ENCODE results near the gene GSAP. TPM values are rescaled to one million over a fixed set of nuclear protein-coding genes. Genes with fewer than 3 reads are reported as not detected.

GSAP gene
- total and polyA plus RNA-seq, 2 of the 4 experiments (the other 2 are of a cell fraction) = 1.6 to 1.8 TPM

GRCh38 chr7:77391230-77391629 is 24.9 kb downstream of the GSAP start:
- TF ChIP-seq FOS (IDR thresholded peaks at IDR 0.05; ENCODE audit: low read depth, low read length) = no peak
- no peak for TF ChIP-seq SMC3 (IDR thresholded peaks at IDR 0.05; ENCODE audit: low read depth, low read length)
- no peak for TF ChIP-seq ELK1 (IDR thresholded peaks at IDR 0.05; ENCODE audit: borderline replicate concordance, low read depth, low read length)
- Histone ChIP-seq H3K9me3 (ENCODE audit: control insufficient read depth, insufficient read depth, low read length) (no peaks in the 10 kb centered on the region), H3K27me3 (ENCODE audit: control insufficient read depth, insufficient read depth, low read length) (no peaks in the 10 kb centered on the region), H3K4me2 (ENCODE audit: low read depth, low read length) (no peak overlapping the region), H3K4me1 (ENCODE audit: control insufficient read depth, insufficient read depth, low read length) (peaks cover 4% of the 10 kb centered on the region; the same call in 1 of the 2 replicates), H3K27ac (ENCODE audit: insufficient read depth, low read length) (no peak overlapping the region), H3K4me3 (ENCODE audit: insufficient read depth, low read depth, low read length) (no peak overlapping the region), H2AFZ (replicated peaks; ENCODE audit: low read length, poor library complexity) (no peak overlapping the region), H2BK120ac (ENCODE audit: low read depth, low read length) (no peak overlapping the region), H2AK5ac (ENCODE audit: low read depth, low read length) (no peak overlapping the region), H2AK9ac (replicated peaks; ENCODE audit: low read depth, low read length, poor library complexity) (no peak overlapping the region), H3K23ac (ENCODE audit: low read depth, low read length) (no peak overlapping the region), H3K18ac (ENCODE audit: low read depth, low read length) (no peak overlapping the region), H4K5ac (ENCODE audit: low read depth, low read length) (no peak overlapping the region), H3K14ac (replicated peaks; ENCODE audit: low read depth, low read length) (no peak overlapping the region), H3K9ac (ENCODE audit: low read depth, low read length) (no peak overlapping the region), H3K9me1 (ENCODE audit: insufficient read depth, low read length) (peaks cover 3% of the 10 kb centered on the region; the same call in 1 of the 2 replicates), H4K91ac (ENCODE audit: insufficient read depth, low read depth, low read length) (no peak overlapping the region), H2BK15ac (ENCODE audit: low read depth, low read length) (no peak overlapping the region), H2BK5ac (ENCODE audit: low read depth, low read length, poor library complexity, severe bottlenecking) (no peak overlapping the region), H4K20me1 (ENCODE audit: insufficient read depth, low read length) (no peaks in the 10 kb centered on the region), H3K56ac (ENCODE audit: extremely low read depth, insufficient read depth, low read length) (no peak overlapping the region), H3K4ac (ENCODE audit: low read depth, low read length) (no peak overlapping the region), H4K8ac (ENCODE audit: low read depth in 2 of 2, low read length in 2 of 2) (no peak overlapping the region), H3K79me1 (ENCODE audit: low read depth in 1 of 2, low read length in 2 of 2) (no peaks in the 10 kb centered on the region), H3K36me3 (ENCODE audit: control insufficient read depth, insufficient read depth, low read length) (no peaks in the 10 kb centered on the region), H2BK20ac (ENCODE audit: low read depth, low read length) (no peak overlapping the region)
- WGBS, 2 experiments (ENCODE audit: extremely low coverage in 2 of 2, insufficient read length in 1 of 2) = 100% methylated on average over 1 of the region's 2 CpGs; no CpG with 5 or more reads in 1 of the 2 experiments
- CTCF ChIA-PET = no interaction called here
- dilution Hi-C loops (cut with HindIII; ENCODE audit: low sequenced_read_pairs, unreplicated experiment) = no loop called here
- no peak for DNase-seq
- ATAC-seq (ENCODE audit: low read depth) = no peak
- in situ Hi-C loops (cut with MboI; ENCODE audit: low sequenced_read_pairs) = no loop called here
- POLR2A ChIA-PET (ENCODE audit: unreplicated experiment) = no interaction called here
- no TSS peak for BruUV-seq (replicated peaks)
- intact Hi-C loops (cut with micrococcal nuclease) = no loop called here

All from IMR-90 (cell line).